K562 treated with DMSO at 1 percent for 4 hours (cell line): Measurements from ENCODE around the gene TBC1D3E. TPM values are rescaled to one million over a fixed set of nuclear protein-coding genes. Genes with fewer than 3 reads are reported as not detected.

Experiments used
- total RNA-seq: library from RNA; unstranded; fragments of 300-600 nt; gene quantifications from 2 replicates; pipeline ENCODE4 v1.2.3, GENCODE V29; 2022; ENCODE audit not compliant: insufficient read depth

Gene TBC1D3E
- not detected in 2 replicates for total RNA-seq

DNA sequence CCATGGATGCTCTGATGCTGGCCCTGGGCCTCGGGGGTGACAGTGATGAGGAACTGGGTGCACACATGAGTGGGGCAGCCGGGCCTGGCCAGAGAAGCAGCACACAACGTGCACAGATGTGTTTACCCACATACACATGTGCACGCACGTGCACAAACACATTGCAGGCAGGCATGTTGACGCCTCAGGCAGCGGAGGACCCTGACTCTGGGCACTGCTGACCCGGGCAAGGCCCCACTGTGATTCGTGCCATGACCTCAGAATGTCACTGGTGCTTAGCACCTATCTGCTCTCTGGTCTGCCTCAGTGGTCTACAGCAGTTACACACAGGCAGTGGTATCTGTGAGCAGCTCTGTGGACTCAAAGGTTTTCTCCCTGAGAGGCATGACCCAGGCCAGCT is at the start of gene TBC1D3E:
TSS of gene TBC1D3E (plus strand) at position 301 of the 400 bp plus-strand sequence. CDS start 1,545 bp downstream, outside the sequence.

Other genes starting within 250 kb of the TBC1D3E start
- gene TBC1D3K, start 203.5 kb upstream of the TBC1D3E start, total RNA-seq = not detected in 2 replicates
- gene TBC1D3L, start 138.9 kb upstream of the TBC1D3E start, total RNA-seq = 1.3 TPM in 1 of 2 replicates, not detected in the other
- 1.1 TPM in 1 of 2 replicates, not detected in the other for gene TBC1D3D, start 124.0 kb upstream of the TBC1D3E start, total RNA-seq
- gene TBC1D3C, start 59.3 kb upstream of the TBC1D3E start, total RNA-seq = not detected in 2 replicates
- 1.2 and 2.8 TPM in 2 replicates for gene TBC1D3, start 64.6 kb downstream of the TBC1D3E start, total RNA-seq
- gene MRPL45, start 169.2 kb downstream of the TBC1D3E start, total RNA-seq = 56.9 and 60.3 TPM in 2 replicates
- not detected in 2 replicates for gene GPR179, start 216.0 kb downstream of the TBC1D3E start, total RNA-seq
- 22.5 and 29.0 TPM in 2 replicates for gene SOCS7, start 223.9 kb downstream of the TBC1D3E start, total RNA-seq